HG02884 (cell line): Measurements from ENCODE around the gene NME3.
"Not testable (repeated sequence)": the region's sequence is repeated elsewhere in the genome, so short reads cannot be mapped to it uniquely, and the experiment has no call there.

Source experiments
- ATAC-seq: cut with Tn5 transposase; IDR thresholded peaks from one replicate; pipeline ENCODE4 v1.9.1; 2021; ENCODE audit warnings: mild to moderate bottlenecking, moderate library complexity; ENCODE audit not compliant: unreplicated experiment

Gene NME3

GRCh38 chr16:1771188-1771863 lies at the start of gene NME3:
Gene NME3, minus strand, starts transcription at chr16:1771543. Its CDS starts 9 bp downstream, at chr16:1771534.
- no peak for ATAC-seq

GRCh38 chr16:1820946-1821290 lies 49.6 kb upstream of the NME3 start:
- no peak for ATAC-seq

GRCh38 chr16:1820096-1820945 lies 49.0 kb upstream of the NME3 start:
- no peak for ATAC-seq

GRCh38 chr16:1819611-1820010 lies 48.3 kb upstream of the NME3 start:
- no peak for ATAC-seq

GRCh38 chr16:1818873-1819525 lies 47.7 kb upstream of the NME3 start:
- ATAC-seq = no peak

- no peak for ATAC-seq
Observed at GRCh38 chr16:1818204-1818872, 47.0 kb upstream of the NME3 start.

- ATAC-seq = no peak
Observed at GRCh38 chr16:1817716-1818115, 46.4 kb upstream of the NME3 start.

- ATAC-seq = no peak
Observed at GRCh38 chr16:1817276-1817589, 45.9 kb upstream of the NME3 start.

GRCh38 chr16:1816396-1817275 lies 45.3 kb upstream of the NME3 start:
- ATAC-seq = no peak

- ATAC-seq = no peak
Observed at GRCh38 chr16:1815461-1815860, 44.1 kb upstream of the NME3 start.

GRCh38 chr16:1812732-1813163 lies 41.4 kb upstream of the NME3 start:
- ATAC-seq = no peak

- no peak for ATAC-seq
Observed at GRCh38 chr16:1810536-1810935, 39.2 kb upstream of the NME3 start.

GRCh38 chr16:1810106-1810505 lies 38.8 kb upstream of the NME3 start:
- ATAC-seq = no peak

GRCh38 chr16:1809281-1809801 lies 38.0 kb upstream of the NME3 start:
- ATAC-seq = no peak

GRCh38 chr16:1808691-1809090 lies 37.3 kb upstream of the NME3 start:
- no peak for ATAC-seq

- ATAC-seq = no peak
Observed at GRCh38 chr16:1807626-1808025, 36.3 kb upstream of the NME3 start.

GRCh38 chr16:1800701-1801100 lies 29.4 kb upstream of the NME3 start:
- no peak for ATAC-seq

- not testable (repeated sequence) for ATAC-seq
Observed at GRCh38 chr16:1799263-1799662, 27.9 kb upstream of the NME3 start.

- no peak for ATAC-seq
Observed at GRCh38 chr16:1794908-1795666, 23.7 kb upstream of the NME3 start.
